Activated naive CD8-positive, alpha-beta T cell treated with anti-CD3 and anti-CD28 coated beads for 36 hours (primary cell): ENCODE results near the gene TRIM24. TPM values are rescaled to one million over a fixed set of nuclear protein-coding genes. Genes with fewer than 3 reads are reported as not detected.

ENCODE experiments used
- DNase-seq: peaks from one replicate; pipeline ENCODE4 v3.0.0; 2021
- H3K27ac Mint-ChIP-seq: one replicate; pipeline ENCODE4 v1.8.0; 2022; ENCODE audit warnings: mild to moderate bottlenecking, moderate library complexity, mixed read lengths
- H3K27me3 Mint-ChIP-seq: one replicate; pipeline ENCODE4 v1.8.0; 2022; ENCODE audit warnings: mild to moderate bottlenecking, mixed read lengths
- H3K36me3 Mint-ChIP-seq: one replicate; pipeline ENCODE4 v1.8.0; 2021; ENCODE audit warnings: mild to moderate bottlenecking, mixed read lengths
- H3K4me1 Mint-ChIP-seq: one replicate; pipeline ENCODE4 v1.8.0; 2021; ENCODE audit warnings: mixed read lengths
- H3K4me3 Mint-ChIP-seq: one replicate; pipeline ENCODE4 v1.8.0; 2022; ENCODE audit warnings: mild to moderate bottlenecking, moderate library complexity, mixed read lengths
- H3K9me3 Mint-ChIP-seq: one replicate; pipeline ENCODE4 v1.8.0; 2022; ENCODE audit warnings: mixed read lengths
- total RNA-seq, 2 experiments: library from RNA; stranded (reverse); gene quantifications; one replicate each; pipeline ENCODE4 v1.2.3, GENCODE V29; 2021

Gene TRIM24
- total RNA-seq, 2 experiments from 2014 or later, result 15.5 to 17.9 TPM

DNA sequence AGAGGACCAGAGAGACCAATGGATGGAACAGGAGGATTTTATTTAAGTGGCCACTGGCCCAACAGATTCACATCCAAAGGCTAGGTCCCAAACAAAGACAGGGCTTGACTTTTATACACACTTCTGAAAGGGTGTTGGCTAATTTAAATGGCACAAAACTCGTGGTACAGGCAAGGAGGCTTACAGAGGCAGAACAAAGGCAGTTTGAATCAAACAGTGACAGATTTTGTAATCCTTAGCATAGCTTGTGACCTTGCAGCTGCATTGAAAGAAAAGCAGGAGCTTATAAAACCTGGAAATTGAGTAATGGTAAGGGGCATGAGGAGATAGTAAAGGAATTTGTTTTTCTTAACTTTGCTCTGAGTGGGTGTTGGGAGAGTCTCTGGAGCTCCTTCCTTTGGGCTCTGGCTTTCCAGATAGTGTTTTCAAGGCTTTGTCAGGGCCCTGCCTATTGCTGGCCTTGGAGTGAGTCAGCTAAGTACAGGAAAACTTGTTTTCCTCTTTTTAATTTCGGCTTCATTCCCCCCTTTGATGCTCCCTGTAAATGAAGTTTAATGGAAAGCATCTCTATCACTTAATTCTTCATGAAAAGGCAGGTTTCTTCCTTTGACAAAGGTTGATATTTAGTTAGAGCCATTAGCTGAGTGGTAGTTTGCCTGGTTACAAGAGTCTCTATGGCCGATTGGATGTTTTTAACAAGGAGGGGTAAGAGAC, 96.9 kb downstream of the TRIM24 start:
- no peak overlapping the region for H3K27ac Mint-ChIP-seq
- DNase-seq, result no peak
- no peak overlapping the region for H3K4me3 Mint-ChIP-seq
- H3K36me3 Mint-ChIP-seq, result peaks cover 96% of the 10 kb centered on the region
- no peaks in the 10 kb centered on the region for H3K4me1 Mint-ChIP-seq
- H3K27me3 Mint-ChIP-seq, result no peaks in the 10 kb centered on the region
- H3K9me3 Mint-ChIP-seq, result peaks cover 40% of the 10 kb centered on the region

DNA sequence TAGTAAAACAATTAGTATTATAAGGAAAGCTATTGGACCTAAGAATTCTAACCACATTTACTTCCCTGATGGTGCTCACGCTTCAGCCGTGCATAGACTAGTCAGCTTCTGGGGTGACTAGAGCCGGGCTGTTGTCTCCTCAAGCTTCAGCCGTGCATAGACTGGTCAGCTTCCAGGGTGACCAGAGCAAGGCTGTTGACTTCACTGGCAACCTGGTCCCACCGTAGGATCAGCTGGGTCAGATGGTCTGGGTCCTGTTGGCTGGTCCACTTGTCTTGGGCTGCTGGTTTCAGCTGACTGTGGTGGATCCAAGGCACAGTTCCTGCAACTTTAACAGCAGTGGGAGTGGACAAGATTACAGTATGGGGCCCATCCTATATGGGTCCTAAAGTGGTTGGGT, 99.4 kb downstream of the TRIM24 start:
- DNase-seq, result no peak
- Mint-ChIP-seq H3K27ac (no peak overlapping the region), H3K36me3 (peaks cover 99% of the 10 kb centered on the region), H3K27me3 (no peaks in the 10 kb centered on the region), H3K4me3 (no peak overlapping the region), H3K4me1 (no peaks in the 10 kb centered on the region), H3K9me3 (peaks cover 44% of the 10 kb centered on the region)

DNA sequence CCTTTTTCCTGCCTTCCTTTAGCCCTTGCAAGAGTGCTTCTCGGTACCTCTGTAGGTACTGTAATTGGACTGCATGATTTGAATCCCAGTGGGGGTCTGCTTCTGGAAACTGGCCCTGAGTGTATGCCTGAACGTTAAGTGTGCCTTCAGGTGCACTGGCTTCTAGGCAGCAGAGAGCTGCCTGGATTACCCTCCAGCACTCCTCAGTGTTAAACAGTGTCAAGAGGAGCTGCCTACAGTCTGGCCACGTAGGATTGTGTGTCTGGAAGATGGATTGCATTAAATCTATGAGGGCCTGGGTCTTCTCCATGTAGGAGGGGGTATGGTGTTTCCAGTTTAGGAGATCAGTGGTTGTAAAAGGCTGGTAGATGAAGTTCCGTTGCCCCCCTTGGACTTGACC, 103.7 kb downstream of the TRIM24 start:
- no peaks in the 10 kb centered on the region for H3K4me1 Mint-ChIP-seq
- no peak for DNase-seq
- H3K27ac Mint-ChIP-seq, result no peak overlapping the region
- H3K36me3 Mint-ChIP-seq, result peaks cover 84% of the 10 kb centered on the region
- peaks cover 38% of the 10 kb centered on the region for H3K9me3 Mint-ChIP-seq
- H3K27me3 Mint-ChIP-seq, result no peaks in the 10 kb centered on the region
- no peak overlapping the region for H3K4me3 Mint-ChIP-seq

DNA sequence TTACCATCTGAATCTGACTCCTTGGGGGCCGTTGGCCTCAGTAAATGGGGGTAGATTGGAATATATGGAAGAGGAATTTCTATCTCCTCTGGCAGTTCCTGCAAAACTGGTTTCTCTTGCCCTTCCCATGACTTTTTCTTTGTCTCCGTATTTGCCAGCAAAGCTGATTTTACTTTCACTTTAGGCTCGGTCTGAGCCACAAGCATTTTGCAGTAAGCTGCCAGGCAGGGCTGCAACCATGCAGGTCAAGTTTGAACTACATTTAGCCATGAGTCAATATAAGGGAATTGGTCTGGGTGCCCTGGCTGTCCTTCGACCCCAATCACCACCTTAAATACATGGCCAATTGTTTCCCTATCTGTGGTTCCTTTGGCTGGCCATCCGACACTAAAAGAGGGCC, 104.3 kb downstream of the TRIM24 start:
- Mint-ChIP-seq H3K36me3 (peaks cover 83% of the 10 kb centered on the region), H3K4me3 (no peak overlapping the region), H3K9me3 (peaks cover 34% of the 10 kb centered on the region), H3K27ac (no peak overlapping the region), H3K27me3 (no peaks in the 10 kb centered on the region), H3K4me1 (no peaks in the 10 kb centered on the region)
- DNase-seq, result no peak

DNA sequence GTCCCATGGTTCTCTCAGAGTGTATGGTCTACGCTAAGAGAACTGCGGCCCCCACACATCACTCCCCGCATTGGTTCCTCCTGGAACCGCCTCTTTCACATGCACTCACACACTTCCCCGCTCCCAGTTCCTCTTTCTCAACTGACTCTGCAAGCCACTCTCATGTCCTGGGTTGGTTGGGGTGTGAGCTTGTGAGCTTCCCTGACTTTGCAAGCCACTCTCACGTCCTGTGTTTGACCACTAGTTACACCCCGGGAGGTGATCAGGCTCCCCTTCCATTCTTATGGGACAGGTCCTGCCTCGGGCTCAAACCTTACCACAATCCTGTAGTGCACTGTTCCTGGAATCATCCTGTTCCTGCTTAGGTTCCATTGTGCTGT, 105.0 kb downstream of the TRIM24 start:
- no peak overlapping the region for H3K4me3 Mint-ChIP-seq
- no peak overlapping the region for H3K27ac Mint-ChIP-seq
- peaks cover 34% of the 10 kb centered on the region for H3K9me3 Mint-ChIP-seq
- H3K27me3 Mint-ChIP-seq, result no peaks in the 10 kb centered on the region
- no peaks in the 10 kb centered on the region for H3K4me1 Mint-ChIP-seq
- peaks cover 82% of the 10 kb centered on the region for H3K36me3 Mint-ChIP-seq
- no peak for DNase-seq

DNA sequence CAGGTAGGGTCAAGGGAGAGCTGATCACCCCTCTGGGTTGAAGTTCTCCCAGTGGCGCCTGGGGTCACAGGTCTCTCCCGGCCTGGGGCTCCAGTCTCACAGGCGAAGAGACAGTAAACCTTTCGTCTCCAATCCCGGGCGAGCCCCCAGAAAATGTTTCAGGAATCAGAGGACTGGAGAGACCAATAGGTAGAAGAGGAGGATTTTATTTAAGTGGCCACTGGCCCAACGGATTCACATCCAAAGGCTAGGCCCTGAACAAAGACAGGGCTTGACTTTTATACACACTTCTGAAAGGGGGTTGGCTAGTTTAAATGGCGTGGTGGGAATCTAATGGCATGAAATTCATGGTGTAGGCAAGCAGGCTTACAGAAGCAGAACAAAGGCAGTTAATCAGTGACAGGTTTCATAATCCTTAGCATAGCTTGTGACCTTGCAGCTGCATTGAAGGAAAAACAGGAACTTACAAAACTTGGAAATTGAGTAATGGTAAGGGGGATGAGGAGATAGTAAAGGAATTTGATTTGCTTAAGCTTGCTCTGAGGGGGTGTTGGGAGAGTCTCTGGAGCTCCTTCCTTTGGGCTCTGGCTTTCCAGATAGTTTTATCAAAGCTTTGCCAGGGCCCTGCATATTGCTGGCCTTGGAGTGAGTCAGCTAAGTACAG, 105.5 kb downstream of the TRIM24 start:
- no peaks in the 10 kb centered on the region for H3K4me1 Mint-ChIP-seq
- H3K4me3 Mint-ChIP-seq, result no peak overlapping the region
- H3K9me3 Mint-ChIP-seq, result peaks cover 34% of the 10 kb centered on the region
- no peak for DNase-seq
- H3K36me3 Mint-ChIP-seq, result peaks cover 80% of the 10 kb centered on the region
- H3K27me3 Mint-ChIP-seq, result no peaks in the 10 kb centered on the region
- H3K27ac Mint-ChIP-seq, result no peak overlapping the region

DNA sequence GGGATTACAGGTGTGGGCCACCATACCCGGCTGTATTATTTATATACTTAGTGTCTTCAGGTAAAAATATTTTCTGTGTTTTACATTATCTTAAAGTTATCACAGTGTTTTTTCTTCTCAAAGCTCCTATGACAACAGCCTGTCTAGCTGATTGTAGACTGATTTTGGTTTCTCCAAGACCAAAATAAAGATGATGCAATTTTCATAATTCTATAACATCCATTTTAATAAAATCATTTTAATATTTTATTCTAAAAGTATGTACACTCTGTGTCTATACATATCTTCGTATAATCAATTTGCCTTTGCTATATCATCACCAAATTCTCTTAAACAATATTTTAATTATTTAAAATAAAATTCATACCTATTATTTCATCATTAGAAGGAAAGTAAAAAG, 108.6 kb downstream of the TRIM24 start:
- no peak for DNase-seq
- no peaks in the 10 kb centered on the region for H3K27me3 Mint-ChIP-seq
- no peak overlapping the region for H3K27ac Mint-ChIP-seq
- peaks cover 55% of the 10 kb centered on the region for H3K36me3 Mint-ChIP-seq
- no peak overlapping the region for H3K4me3 Mint-ChIP-seq
- H3K4me1 Mint-ChIP-seq, result no peaks in the 10 kb centered on the region
- H3K9me3 Mint-ChIP-seq, result peaks cover 23% of the 10 kb centered on the region

DNA sequence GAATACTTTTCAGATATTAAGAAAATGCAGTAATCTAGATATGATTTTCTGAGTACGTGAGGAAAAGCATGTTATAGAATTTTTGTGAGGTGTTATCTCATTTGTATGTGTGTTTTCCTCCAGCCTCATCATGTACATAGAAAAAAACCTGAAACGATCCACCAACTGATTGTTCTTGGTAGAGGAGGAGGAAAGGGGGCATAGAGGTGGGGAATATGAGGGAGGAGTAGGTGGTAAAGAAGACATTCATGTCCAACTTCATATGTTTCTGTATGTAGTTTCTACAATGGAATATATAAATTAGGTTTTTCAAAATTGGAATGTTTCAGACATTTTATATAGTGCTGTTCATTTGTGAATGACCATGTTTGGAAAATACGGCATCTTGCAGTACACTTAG, 109.4 kb downstream of the TRIM24 start:
- Mint-ChIP-seq H3K4me1 (no peaks in the 10 kb centered on the region), H3K27me3 (no peaks in the 10 kb centered on the region), H3K27ac (no peak overlapping the region), H3K4me3 (no peak overlapping the region), H3K36me3 (peaks cover 55% of the 10 kb centered on the region), H3K9me3 (peaks cover 15% of the 10 kb centered on the region)
- no peak for DNase-seq

DNA sequence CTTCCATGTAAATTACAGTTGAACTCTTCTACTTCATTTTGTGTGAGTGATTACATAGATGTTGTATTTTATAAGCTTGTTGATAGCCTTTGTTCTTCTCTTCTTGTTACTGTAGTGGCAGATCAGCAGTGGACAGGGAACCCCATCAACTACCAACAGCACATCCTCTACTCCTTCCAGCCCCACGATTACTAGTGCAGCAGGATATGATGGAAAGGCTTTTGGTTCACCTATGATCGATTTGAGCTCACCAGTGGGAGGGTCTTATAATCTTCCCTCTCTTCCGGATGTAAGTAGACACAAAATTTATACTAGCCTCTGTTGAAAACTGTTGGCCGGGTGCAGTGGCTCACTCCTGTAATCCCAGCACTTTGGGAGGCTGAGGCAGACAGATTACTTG, 110.7 kb downstream of the TRIM24 start:
- Mint-ChIP-seq H3K4me3 (no peak overlapping the region), H3K27ac (no peak overlapping the region), H3K27me3 (no peaks in the 10 kb centered on the region), H3K36me3 (peaks cover 45% of the 10 kb centered on the region), H3K9me3 (peaks cover 2% of the 10 kb centered on the region), H3K4me1 (no peaks in the 10 kb centered on the region)
- DNase-seq, result no peak

DNA sequence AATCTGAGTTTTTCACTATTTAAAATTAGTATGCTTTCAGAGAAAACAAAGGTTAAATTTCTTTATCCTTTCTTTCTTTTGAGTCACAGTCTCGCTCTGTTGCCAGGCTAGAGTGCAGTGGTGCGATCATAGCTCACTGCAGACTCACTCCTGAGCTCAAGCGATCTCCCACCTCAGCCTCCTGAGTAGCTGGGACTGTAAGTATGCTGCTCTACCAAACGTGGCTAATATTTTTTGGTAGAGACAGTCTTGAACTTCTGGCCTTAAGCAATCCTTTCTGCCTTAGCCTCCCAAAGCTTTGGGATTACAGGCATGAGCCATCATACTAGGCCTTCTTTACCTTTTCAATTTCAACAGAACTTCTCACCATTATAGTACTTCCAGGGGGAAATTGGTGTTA, 113.7 kb downstream of the TRIM24 start:
- H3K4me3 Mint-ChIP-seq, result no peak overlapping the region
- H3K27me3 Mint-ChIP-seq, result no peaks in the 10 kb centered on the region
- DNase-seq, result no peak
- H3K4me1 Mint-ChIP-seq, result no peaks in the 10 kb centered on the region
- no peaks in the 10 kb centered on the region for H3K9me3 Mint-ChIP-seq
- H3K36me3 Mint-ChIP-seq, result peaks cover 43% of the 10 kb centered on the region
- no peak overlapping the region for H3K27ac Mint-ChIP-seq

DNA sequence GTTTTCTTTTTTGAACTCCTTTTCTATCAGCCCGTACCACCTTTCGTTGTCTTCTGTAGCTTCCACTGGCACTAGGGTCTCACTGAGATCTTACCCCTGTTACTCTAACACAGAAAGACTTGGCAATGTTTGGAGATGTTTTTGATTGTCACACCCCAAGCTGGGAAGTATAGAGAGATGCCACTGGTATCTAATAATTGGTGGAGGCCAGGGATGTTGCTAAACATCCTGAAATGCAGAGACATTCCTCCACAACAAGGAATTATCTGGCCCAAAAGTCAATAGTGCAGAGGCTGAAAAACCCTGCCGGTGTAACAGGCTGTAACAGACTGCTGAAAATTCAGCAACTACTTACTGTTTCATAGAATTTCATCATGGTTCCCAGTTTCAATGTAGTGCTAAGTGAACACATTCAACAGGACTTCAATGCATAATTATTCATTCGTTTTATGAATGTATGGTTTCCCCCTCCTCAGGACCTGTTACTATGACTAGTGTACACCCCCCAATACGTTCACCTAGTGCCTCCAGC, 115.9 kb downstream of the TRIM24 start:
- Mint-ChIP-seq H3K9me3 (no peaks in the 10 kb centered on the region), H3K27ac (no peak overlapping the region), H3K36me3 (peaks cover 39% of the 10 kb centered on the region), H3K4me3 (no peak overlapping the region), H3K27me3 (no peaks in the 10 kb centered on the region), H3K4me1 (no peaks in the 10 kb centered on the region)
- no peak for DNase-seq

DNA sequence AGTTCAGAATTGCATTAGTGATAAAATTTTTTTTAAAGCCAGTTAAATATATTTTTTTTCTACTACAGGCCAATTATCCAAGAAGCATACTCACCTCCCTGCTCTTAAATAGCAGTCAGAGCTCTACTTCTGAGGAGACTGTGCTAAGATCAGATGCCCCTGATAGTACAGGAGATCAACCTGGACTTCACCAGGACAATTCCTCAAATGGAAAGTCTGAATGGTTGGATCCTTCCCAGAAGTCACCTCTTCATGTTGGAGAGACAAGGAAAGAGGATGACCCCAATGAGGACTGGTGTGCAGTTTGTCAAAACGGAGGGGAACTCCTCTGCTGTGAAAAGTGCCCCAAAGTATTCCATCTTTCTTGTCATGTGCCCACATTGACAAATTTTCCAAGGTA, 119.1 kb downstream of the TRIM24 start:
- Mint-ChIP-seq H3K4me3 (no peak overlapping the region), H3K27me3 (no peaks in the 10 kb centered on the region), H3K36me3 (peaks cover 47% of the 10 kb centered on the region), H3K27ac (no peak overlapping the region), H3K4me1 (no peaks in the 10 kb centered on the region), H3K9me3 (no peaks in the 10 kb centered on the region)
- no peak for DNase-seq

DNA sequence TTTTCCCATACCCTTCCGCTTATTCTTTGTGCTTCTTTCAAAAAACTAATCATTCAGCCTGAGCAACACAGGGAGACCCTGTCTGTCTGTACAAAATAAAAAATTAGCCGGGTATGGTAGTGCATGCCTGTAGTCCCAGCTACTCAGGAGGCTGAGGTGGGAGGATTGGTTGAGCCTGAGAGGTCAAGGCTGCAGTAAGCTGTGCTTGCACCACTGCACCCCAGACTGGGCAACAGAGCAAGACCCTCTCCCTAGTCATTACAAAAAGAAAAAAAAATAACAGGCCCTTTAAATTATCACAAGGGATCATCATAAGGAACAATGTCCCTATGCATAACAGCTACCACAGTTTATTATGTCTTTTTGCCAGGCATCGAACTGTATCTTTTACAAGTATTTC, 119.6 kb downstream of the TRIM24 start:
- DNase-seq, result no peak
- no peak overlapping the region for H3K4me3 Mint-ChIP-seq
- H3K36me3 Mint-ChIP-seq, result peaks cover 50% of the 10 kb centered on the region
- no peak overlapping the region for H3K27ac Mint-ChIP-seq
- H3K27me3 Mint-ChIP-seq, result no peaks in the 10 kb centered on the region
- H3K4me1 Mint-ChIP-seq, result no peaks in the 10 kb centered on the region
- H3K9me3 Mint-ChIP-seq, result no peaks in the 10 kb centered on the region

DNA sequence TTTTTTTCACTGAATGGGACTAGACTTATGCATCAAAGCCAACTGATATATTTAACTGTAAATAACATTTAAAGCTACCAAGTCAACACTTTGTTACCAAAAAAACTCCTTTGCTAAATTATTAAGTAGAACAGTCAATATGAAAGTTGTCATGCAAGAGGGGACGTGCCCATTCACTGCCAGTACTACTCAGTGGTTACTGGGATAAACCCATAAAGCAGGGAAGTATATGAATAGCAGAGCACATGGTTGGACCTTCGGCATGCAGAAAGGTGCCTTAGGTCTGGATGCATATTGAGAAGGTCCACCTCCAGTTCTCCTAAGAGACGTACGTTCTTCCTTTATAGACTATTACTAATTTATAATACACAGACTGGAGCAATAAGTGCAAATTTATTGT, 121.0 kb downstream of the TRIM24 start:
- Mint-ChIP-seq H3K27me3 (no peaks in the 10 kb centered on the region), H3K9me3 (no peaks in the 10 kb centered on the region), H3K36me3 (peaks cover 55% of the 10 kb centered on the region)

DNA sequence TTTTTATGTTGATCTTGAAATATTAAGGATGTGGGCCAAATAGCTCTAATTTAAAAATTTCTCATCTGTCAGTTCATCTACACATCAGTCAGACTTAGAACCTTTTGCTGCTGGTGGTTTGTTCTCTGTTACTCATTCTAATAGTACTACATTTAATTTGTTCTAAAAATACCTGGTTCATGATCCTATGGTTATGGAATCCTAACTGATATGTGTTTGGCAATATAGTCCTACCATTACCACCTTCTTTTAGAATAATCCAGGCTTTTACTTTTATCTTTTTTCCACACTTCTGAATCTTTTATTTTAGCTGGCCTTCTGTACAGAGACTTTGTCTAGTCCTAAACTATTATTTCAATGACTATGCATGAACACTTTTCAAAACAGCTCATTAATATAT, 124.2 kb downstream of the TRIM24 start:
- Mint-ChIP-seq H3K9me3 (no peaks in the 10 kb centered on the region), H3K4me3 (no peak overlapping the region), H3K4me1 (no peaks in the 10 kb centered on the region), H3K27me3 (no peaks in the 10 kb centered on the region), H3K36me3 (peaks cover 60% of the 10 kb centered on the region), H3K27ac (no peak overlapping the region)
- no peak for DNase-seq

More for the DNA sequence above, 121.0 kb downstream of the TRIM24 start:
- no peak for DNase-seq
- no peak overlapping the region for H3K4me3 Mint-ChIP-seq
- no peak overlapping the region for H3K27ac Mint-ChIP-seq
- no peaks in the 10 kb centered on the region for H3K4me1 Mint-ChIP-seq

DNA sequence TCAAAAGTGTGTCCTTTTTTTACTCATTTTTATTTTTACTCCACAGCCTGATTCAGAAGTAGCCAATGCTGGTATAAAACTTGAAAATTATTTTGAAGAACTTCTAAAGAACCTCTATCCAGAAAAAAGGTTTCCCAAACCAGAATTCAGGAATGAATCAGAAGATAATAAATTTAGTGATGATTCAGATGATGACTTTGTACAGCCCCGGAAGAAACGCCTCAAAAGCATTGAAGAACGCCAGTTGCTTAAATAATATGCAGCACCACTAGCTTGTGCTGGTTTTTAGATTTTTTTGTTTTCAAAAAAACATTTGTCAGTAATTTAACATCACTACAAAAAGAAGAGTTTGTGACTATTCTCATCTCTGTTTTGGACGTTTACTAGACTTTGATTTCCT, 124.6 kb downstream of the TRIM24 start:
- Mint-ChIP-seq H3K4me1 (no peaks in the 10 kb centered on the region), H3K27me3 (no peaks in the 10 kb centered on the region), H3K4me3 (no peak overlapping the region), H3K9me3 (no peaks in the 10 kb centered on the region), H3K27ac (no peak overlapping the region), H3K36me3 (peaks cover 56% of the 10 kb centered on the region)
- DNase-seq, result no peak
